BJ (cell line): ENCODE data around the gene DUSP7. TPM values are rescaled to one million over a fixed set of nuclear protein-coding genes. Genes with fewer than 3 reads are reported as not detected.

ENCODE experiments used
- CTCF ChIA-PET: fragments of 350-600 bp; formaldehyde crosslinking; extraction: SDS; loops from one replicate; lab custom pipeline; 2021; ENCODE audit warnings: antibody characterized with exemption, inconsistent platforms; lab: Yijun Ruan, JAX
- POLR2A ChIA-PET: fragments of 300-600 bp; sonication (Branson Sonifier 250); formaldehyde crosslinking; extraction: SDS; loops from one replicate; lab custom pipeline; 2021; ENCODE audit warnings: antibody characterized with exemption; lab: Charles Lee
- DNase-seq: peaks from one replicate; pipeline ENCODE4 v3.0.0-alpha.2; 2011; ENCODE audit warnings: low read depth
- H3K27me3 ChIP-seq: 2 replicates; pipeline ENCODE4 v1.6.0; 2011; ENCODE audit warnings: low read length; ENCODE audit not compliant: control insufficient read depth, insufficient read depth
- H3K36me3 ChIP-seq: 2 replicates; pipeline ENCODE4 v1.5.1; 2011; ENCODE audit warnings: low read length; ENCODE audit not compliant: control insufficient read depth, insufficient read depth
- H3K4me3 ChIP-seq: 2 replicates; pipeline ENCODE4 v1.5.1; 2011; ENCODE audit warnings: low read depth, mild to moderate bottlenecking, control low read depth, low read length
- CTCF ChIP-seq: IDR thresholded peaks from 2 replicates; pipeline ENCODE4 v1.5.1; 2011; ENCODE audit warnings: low read depth, mild to moderate bottlenecking, control low read depth, inconsistent platforms, low read length, moderate library complexity; ENCODE audit not compliant: insufficient read depth
- polyA plus RNA-seq: library from polyadenylated mRNA; depleted of rRNA; stranded (reverse); fragments of >200 nt; gene quantifications from 2 replicates; pipeline ENCODE4 v1.2.3, GENCODE V29; 2011

DUSP7 gene
- polyA plus RNA-seq, 1 experiment = 37.0 TPM

- no peaks in the 10 kb centered on the region for H3K27me3 ChIP-seq
- TF ChIP-seq CTCF = no peak
- POLR2A ChIA-PET = interaction anchor here (0.5 kb wide), 1 partner anchor 11 kb away, joined by 3 read pairs; no protein-coding TSS in a partner anchor
Measured at GRCh38 chr3:52025453-52025852, 30.9 kb downstream of the DUSP7 start.

GRCh38 chr3:52024765-52025452 is 31.5 kb downstream of the DUSP7 start:
- Histone ChIP-seq H3K4me3 (no peak overlapping the region), H3K36me3 (no peaks in the 10 kb centered on the region), H3K27me3 (no peaks in the 10 kb centered on the region)
- no peak for DNase-seq
- TF ChIP-seq CTCF = no peak
- POLR2A ChIA-PET = interaction anchor here (0.5 kb wide), 1 partner anchor 12 kb away, joined by 3 read pairs; no protein-coding TSS in a partner anchor
- CTCF ChIA-PET = interaction anchor here (1.8 kb wide), 1 partner anchor 28 kb away, joined by 4 read pairs; no protein-coding TSS in a partner anchor

More at GRCh38 chr3:52025453-52025852, 30.9 kb downstream of the DUSP7 start:
- CTCF ChIA-PET = interaction anchor here (1.8 kb wide), 1 partner anchor 28 kb away, joined by 4 read pairs; no protein-coding TSS in a partner anchor
- H3K4me3 ChIP-seq = no peak overlapping the region
- H3K36me3 ChIP-seq = no peaks in the 10 kb centered on the region
- DNase-seq = no peak

- ChIA-PET POLR2A (no interaction called here), CTCF (interaction anchor here (0.9 to 1.8 kb wide), 5 partner anchors 14 to 99 kb away, joined by 3 to 7 read pairs (median 4); no protein-coding TSS in a partner anchor)
- H3K4me3 ChIP-seq = no peak overlapping the region
Measured at GRCh38 chr3:52023860-52024764, 32.3 kb downstream of the DUSP7 start.

GRCh38 chr3:52023101-52023770 is 33.1 kb downstream of the DUSP7 start:
- H3K36me3 ChIP-seq = no peaks in the 10 kb centered on the region
- H3K4me3 ChIP-seq = no peak overlapping the region
- no peak for DNase-seq
- ChIA-PET POLR2A (no interaction called here), CTCF (interaction anchor here (0.9 to 1.7 kb wide), 5 partner anchors 15 to 100 kb away, joined by 3 to 7 read pairs (median 3); no protein-coding TSS in a partner anchor)
- no peaks in the 10 kb centered on the region for H3K27me3 ChIP-seq
- no peak for TF ChIP-seq CTCF

More at GRCh38 chr3:52023860-52024764, 32.3 kb downstream of the DUSP7 start:
- no peaks in the 10 kb centered on the region for H3K36me3 ChIP-seq
- no peaks in the 10 kb centered on the region for H3K27me3 ChIP-seq
- no peak for TF ChIP-seq CTCF
- no peak for DNase-seq
